ENCODE data around the gene HELZ.

DNA sequence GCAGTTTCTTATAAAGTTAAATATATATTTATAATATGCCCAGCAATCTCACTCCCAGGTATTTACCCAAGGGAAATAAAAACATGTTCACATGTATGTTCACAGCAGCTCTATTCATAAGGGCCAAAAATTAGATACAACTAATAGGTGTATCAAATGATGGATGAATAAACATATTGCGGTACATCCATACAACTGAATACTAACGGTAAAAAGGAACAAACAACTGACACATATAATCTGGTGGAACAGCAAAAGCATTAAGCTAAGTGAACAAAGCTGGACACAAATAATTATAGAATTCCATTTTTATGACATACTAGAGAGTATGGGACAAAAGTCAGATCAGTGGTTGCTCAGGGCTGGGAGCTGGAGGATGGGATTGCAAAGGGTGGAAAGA is 125.9 kb downstream of the HELZ start:
- TF ChIP-seq POLR2A (IDR thresholded peaks at IDR 0.05; ENCODE audit: borderline replicate concordance, extremely low read depth, insufficient read depth, insufficient read length) = no peak
- TF ChIP-seq, protein P1, sequence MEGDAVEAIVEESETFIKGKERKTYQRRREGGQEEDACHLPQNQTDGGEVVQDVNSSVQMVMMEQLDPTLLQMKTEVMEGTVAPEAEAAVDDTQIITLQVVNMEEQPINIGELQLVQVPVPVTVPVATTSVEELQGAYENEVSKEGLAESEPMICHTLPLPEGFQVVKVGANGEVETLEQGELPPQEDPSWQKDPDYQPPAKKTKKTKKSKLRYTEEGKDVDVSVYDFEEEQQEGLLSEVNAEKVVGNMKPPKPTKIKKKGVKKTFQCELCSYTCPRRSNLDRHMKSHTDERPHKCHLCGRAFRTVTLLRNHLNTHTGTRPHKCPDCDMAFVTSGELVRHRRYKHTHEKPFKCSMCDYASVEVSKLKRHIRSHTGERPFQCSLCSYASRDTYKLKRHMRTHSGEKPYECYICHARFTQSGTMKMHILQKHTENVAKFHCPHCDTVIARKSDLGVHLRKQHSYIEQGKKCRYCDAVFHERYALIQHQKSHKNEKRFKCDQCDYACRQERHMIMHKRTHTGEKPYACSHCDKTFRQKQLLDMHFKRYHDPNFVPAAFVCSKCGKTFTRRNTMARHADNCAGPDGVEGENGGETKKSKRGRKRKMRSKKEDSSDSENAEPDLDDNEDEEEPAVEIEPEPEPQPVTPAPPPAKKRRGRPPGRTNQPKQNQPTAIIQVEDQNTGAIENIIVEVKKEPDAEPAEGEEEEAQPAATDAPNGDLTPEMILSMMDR (IDR thresholded peaks at IDR 0.05 in 2 of 3, conservative IDR thresholded peaks at IDR 0.05 in 1 of 3; ENCODE audit: borderline replicate concordance in 1 of 3, insufficient read depth in 1 of 3, low read depth in 2 of 3, low read length in 2 of 3) = no peak
